ENCODE measurements around the gene CC2D1A.

GRCh38 chr19:13979244-13979615 lies 73.2 kb downstream of the CC2D1A start:
- TF ChIP-seq CTCF (IDR thresholded peaks at IDR 0.05 in 4 of 5, conservative IDR thresholded peaks at IDR 0.05 in 1 of 5) = no peak
- no peak for TF ChIP-seq POLR2A (IDR thresholded peaks at IDR 0.05)
